A673 (cell line): ENCODE data around the gene ETV1. TPM values are rescaled to one million over a fixed set of nuclear protein-coding genes. Genes with fewer than 3 reads are reported as not detected.
A peak's percentile ranks its signal among the peaks of the same experiment; 100 is the strongest.

Source experiments
- BruUV-seq: library from RNA; stranded (reverse); fragments of 400-500 nt; replicated peaks from 2 replicates; lab custom pipeline; 2021; lab: Mats Ljungman, UMichigan
- CTCF ChIA-PET: fragments of 300-600 bp; sonication (Branson Sonifier 250); formaldehyde crosslinking; loops from one replicate; lab custom pipeline; 2022; ENCODE audit warnings: antibody characterized with exemption; lab: Charles Lee
- POLR2A ChIA-PET: fragments of 300-600 bp; sonication (Branson Sonifier 250); formaldehyde crosslinking; loops from one replicate; lab custom pipeline; 2022; ENCODE audit warnings: antibody characterized with exemption; ENCODE audit not compliant: low non-redundant PET; lab: Charles Lee
- DNase-seq: peaks from one replicate; pipeline ENCODE4 v3.0.0-alpha.2; 2015; ENCODE audit warnings: low spot score
- H3K27ac ChIP-seq: fragments of 200-600 bp; sonication (generic); 2 replicates; pipeline ENCODE4 v1.5.1; 2016; ENCODE audit warnings: mixed run types, low read depth, mild to moderate bottlenecking, mixed read lengths, antibody characterized with exemption, low read length; ENCODE audit not compliant: poor library complexity, severe bottlenecking
- H3K27me3 ChIP-seq: fragments of 200-600 bp; sonication (generic); replicated peaks from 2 replicates; pipeline ENCODE4 v1.6.1; 2017; ENCODE audit warnings: mixed run types, low read depth, mild to moderate bottlenecking, mixed read lengths, antibody characterized with exemption, low read length; ENCODE audit not compliant: insufficient read depth, poor library complexity
- H3K36me3 ChIP-seq: fragments of 200-600 bp; sonication (generic); 2 replicates; pipeline ENCODE4 v1.6.1; 2016; ENCODE audit warnings: mixed run types, mild to moderate bottlenecking, mixed read lengths, antibody characterized with exemption, low read length; ENCODE audit not compliant: insufficient read depth, poor library complexity, severe bottlenecking
- H3K4me1 ChIP-seq: fragments of 200-600 bp; sonication (generic); 2 replicates; pipeline ENCODE4 v1.6.1; 2017; ENCODE audit warnings: mixed run types, mild to moderate bottlenecking, mixed read lengths, antibody characterized with exemption, low read length; ENCODE audit not compliant: insufficient read depth, poor library complexity, severe bottlenecking
- H3K4me3 ChIP-seq: fragments of 200-600 bp; sonication (generic); 2 replicates; pipeline ENCODE4 v1.5.1; 2016; ENCODE audit warnings: low read depth, mixed run types, mild to moderate bottlenecking, mixed read lengths, low read length; ENCODE audit not compliant: poor library complexity, severe bottlenecking
- H3K9me3 ChIP-seq: fragments of 200-600 bp; sonication (generic); 2 replicates; pipeline ENCODE4 v1.6.1; 2016; ENCODE audit warnings: mixed run types, low read depth, mild to moderate bottlenecking, mixed read lengths, antibody characterized with exemption, low read length; ENCODE audit not compliant: poor library complexity, severe bottlenecking
- CTCF ChIP-seq: fragments of 300-800, 200-600 bp; sonication (generic); conservative IDR thresholded peaks from 2 replicates; pipeline ENCODE4 v1.5.1; 2017; ENCODE audit warnings: low read depth, mild to moderate bottlenecking, antibody characterized with exemption, low read length, moderate library complexity, mixed read lengths
- EZH2 ChIP-seq: fragments of 200-600 bp; sonication (generic); IDR thresholded peaks from 2 replicates; pipeline ENCODE4 v1.6.1; 2017; ENCODE audit warnings: borderline replicate concordance, low read depth, mild to moderate bottlenecking, mixed read lengths, antibody characterized with exemption, low read length; ENCODE audit not compliant: poor library complexity, severe bottlenecking
- intact Hi-C: fragments of 100-400 bp; cut with micrococcal nuclease; formaldehyde crosslinking; loops from one replicate; pipeline ENCODE4 v1.10.0; 2022; ENCODE audit not compliant: unreplicated experiment
- total RNA-seq: library from RNA; stranded (reverse); gene quantifications from 2 replicates; pipeline ENCODE4 v1.2.3, GENCODE V29; 2021

The ETV1 gene
- total RNA-seq, 1 experiment from 2014 or later = 84.1 TPM

DNA sequence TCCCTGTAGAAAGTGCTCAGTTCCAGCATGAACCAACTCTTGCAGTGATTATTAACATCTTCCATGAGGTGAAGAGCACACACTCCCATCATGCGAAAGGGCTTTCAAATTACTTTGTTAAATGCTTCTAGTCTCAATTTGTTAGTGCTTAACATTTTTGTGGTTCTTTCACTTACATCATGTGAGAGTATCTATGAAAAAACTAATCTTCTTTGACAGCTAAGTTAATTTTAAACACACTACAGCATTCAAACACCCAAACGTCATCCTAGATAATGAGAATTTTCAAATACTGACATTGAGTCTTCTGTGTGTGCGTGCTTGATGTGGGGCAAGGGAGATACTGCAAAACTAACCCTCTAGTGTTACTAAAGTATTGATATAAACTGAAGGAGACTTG, 84.8 kb downstream of the ETV1 start:
- Histone ChIP-seq H3K4me1 (peaks cover 59% of the 10 kb centered on the region), H3K9me3 (no peaks in the 10 kb centered on the region), H3K27ac (peak overlapping the region; percentile 86), H3K36me3 (no peaks in the 10 kb centered on the region), H3K4me3 (no peak overlapping the region), H3K27me3 (no peaks in the 10 kb centered on the region)
- intact Hi-C loops = loop anchor here (5.0 kb wide), 2 partner anchors 83 to 553 kb away; partner anchors contain the start of gene ETV1
- DNase-seq = peak; percentile 69
- ChIA-PET POLR2A (no interaction called here), CTCF (no interaction called here)
- BruUV-seq = no TSS peak
- no peak for TF ChIP-seq EZH2
- no peak for TF ChIP-seq CTCF

GRCh38 chr7:13904007-13904406, 85.5 kb downstream of the ETV1 start:
- intact Hi-C loops = no loop called here
- Histone ChIP-seq H3K27me3 (no peaks in the 10 kb centered on the region), H3K27ac (peak overlapping the region; percentile 86), H3K4me3 (no peak overlapping the region), H3K9me3 (no peaks in the 10 kb centered on the region), H3K4me1 (peaks cover 53% of the 10 kb centered on the region), H3K36me3 (no peaks in the 10 kb centered on the region)
- no peak for TF ChIP-seq EZH2
- TF ChIP-seq CTCF = no peak
- peak; percentile 92 for DNase-seq
- CTCF ChIA-PET = no interaction called here
- POLR2A ChIA-PET = no interaction called here
- BruUV-seq = no TSS peak

GRCh38 chr7:13901577-13901976, 87.9 kb downstream of the ETV1 start:
- CTCF ChIA-PET = no interaction called here
- TF ChIP-seq CTCF (no peak), EZH2 (no peak)
- POLR2A ChIA-PET = no interaction called here
- no peak for DNase-seq
- intact Hi-C loops = no loop called here
- H3K9me3 ChIP-seq = no peaks in the 10 kb centered on the region
- H3K27me3 ChIP-seq = no peaks in the 10 kb centered on the region
- no peaks in the 10 kb centered on the region for H3K36me3 ChIP-seq
- no TSS peak for BruUV-seq
- no peak overlapping the region for H3K4me3 ChIP-seq
- H3K27ac ChIP-seq = no peak overlapping the region
- peaks cover 46% of the 10 kb centered on the region for H3K4me1 ChIP-seq
